Measurements from ENCODE around the gene TMCO4. TPM values are rescaled to one million over a fixed set of nuclear protein-coding genes. Genes with fewer than 3 reads are reported as not detected.

TMCO4 gene
- total and polyA plus RNA-seq, 2 of the 8 experiments (the other 6 are each of a cell fraction or from before 2014, with no cell fraction given): 3.0 to 3.1 TPM

DNA sequence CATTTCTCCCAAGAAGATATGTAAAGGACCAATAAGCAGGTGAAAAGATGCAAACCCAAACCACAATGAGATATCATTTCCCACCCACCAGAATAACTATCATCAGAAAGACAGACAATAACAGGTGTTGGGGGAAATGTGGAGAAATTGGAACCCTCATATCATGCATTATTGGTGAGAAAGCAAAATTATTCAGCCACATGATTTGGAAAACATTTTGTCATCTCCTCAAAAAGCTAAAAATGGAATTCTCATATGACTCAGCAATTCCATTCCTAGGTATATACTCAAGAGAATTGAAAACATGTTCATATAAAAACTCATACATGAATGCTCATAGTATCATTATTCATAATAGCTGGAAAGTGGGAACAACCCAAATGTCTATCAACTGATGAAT is 40.5 kb upstream of the TMCO4 start:
- Histone ChIP-seq H3K4me3 (ENCODE audit: extremely low read depth in 1 of 4, insufficient read depth in 2 of 4, low read depth in 3 of 4, low read length in 4 of 4) (no peak overlapping the region), H3K18ac (ENCODE audit: extremely low read depth, low read length) (no peak overlapping the region), H3K79me1 (ENCODE audit: low read depth, low read length) (no peaks in the 10 kb centered on the region), H3K36me3 (ENCODE audit: control insufficient read depth in 2 of 4, insufficient read depth in 4 of 4, low read length in 3 of 4) (no peaks in the 10 kb centered on the region), H4K20me1 (replicated peaks in 1 of 2; ENCODE audit: control insufficient read depth in 1 of 2, insufficient read depth in 2 of 2, low read length in 2 of 2) (no peaks in the 10 kb centered on the region), H2BK120ac (replicated peaks; ENCODE audit: low read depth, low read length) (no peak overlapping the region), H3K27ac (ENCODE audit: low read depth, low read length) (no peak overlapping the region), H2BK15ac (ENCODE audit: low read length) (no peak overlapping the region), H3K14ac (ENCODE audit: insufficient read length) (no peak overlapping the region), H2AFZ (ENCODE audit: low read length) (no peak overlapping the region), H4K5ac (ENCODE audit: insufficient read length, low read depth, low read length) (no peak overlapping the region), H3K79me2 (ENCODE audit: control insufficient read depth in 1 of 2, insufficient read depth in 2 of 2, low read length in 2 of 2) (no peaks in the 10 kb centered on the region), H3K23ac (ENCODE audit: insufficient read length) (no peak overlapping the region), H3K9me3 (ENCODE audit: insufficient read depth in 2 of 2, low read depth in 1 of 2, low read length in 1 of 2) (no peaks in the 10 kb centered on the region), H3K9ac (replicated peaks in 1 of 4; ENCODE audit: extremely low read depth in 1 of 4, low read depth in 3 of 4, low read length in 3 of 4) (no peak overlapping the region), H2BK5ac (ENCODE audit: low read depth, low read length) (no peak overlapping the region), H3K4ac (replicated peaks; ENCODE audit: insufficient read length, low read depth, low read length) (no peak overlapping the region), H2AK5ac (ENCODE audit: low read depth, low read length) (no peak overlapping the region), H2BK12ac (ENCODE audit: low read depth, low read length) (no peak overlapping the region), H3K27me3 (replicated peaks in 1 of 4; ENCODE audit: control insufficient read depth in 3 of 4, extremely low read depth in 1 of 4, insufficient read depth in 3 of 4, low read length in 3 of 4) (no peaks in the 10 kb centered on the region), H3K4me1 (replicated peaks in 1 of 4; ENCODE audit: control insufficient read depth in 3 of 4, insufficient read depth in 4 of 4, low read length in 3 of 4) (no peaks in the 10 kb centered on the region), H3K56ac (replicated peaks; ENCODE audit: insufficient read length, low read depth, low read length) (no peak overlapping the region), H3K23me2 (ENCODE audit: low read depth, low read length) (no peaks in the 10 kb centered on the region), H4K91ac (replicated peaks; ENCODE audit: insufficient read length, low read length) (no peak overlapping the region), H2BK20ac (ENCODE audit: low read length) (no peak overlapping the region), H3K4me2 (ENCODE audit: insufficient read depth in 1 of 2, low read depth in 2 of 2, low read length in 2 of 2) (no peak overlapping the region), H4K8ac (ENCODE audit: extremely low read depth, insufficient read depth, low read length) (no peak overlapping the region)
- FAIRE-seq (no peak), DNase-seq (ENCODE audit: low read depth in 1 of 2, low spot score in 2 of 2) (no peak)
- POLR2A ChIA-PET (ENCODE audit: partially characterized antibody): no interaction called here
- CTCF ChIA-PET (ENCODE audit: partially characterized antibody): interaction anchor here (0.7 kb wide), 1 partner anchor 14 kb away, joined by 3 read pairs; no protein-coding TSS in a partner anchor
- TF ChIP-seq SP1 (IDR thresholded peaks at IDR 0.05; ENCODE audit: low read depth, low read length) (no peak), HDAC2 (IDR thresholded peaks at IDR 0.05; ENCODE audit: borderline replicate concordance in 1 of 2, low read depth in 2 of 2, low read length in 2 of 2) (no peak), JUN (IDR thresholded peaks at IDR 0.05; ENCODE audit: low read depth, low read length) (no peak), TEAD4 (IDR thresholded peaks at IDR 0.05; ENCODE audit: low read depth, low read length) (no peak), POU5F1 (IDR thresholded peaks at IDR 0.05; ENCODE audit: low read depth, low read length) (no peak), CHD1 (IDR thresholded peaks at IDR 0.05; ENCODE audit: low read depth, low read length) (no peak), BRCA1 (IDR thresholded peaks at IDR 0.05; ENCODE audit: low read depth, low read length) (no peak)

Data from H1 (cell line).